G401 (cell line): ENCODE results near the gene RIIAD1. TPM values are rescaled to one million over a fixed set of nuclear protein-coding genes. Genes with fewer than 3 reads are reported as not detected.

ENCODE experiments used
- DNase-seq: peaks from one replicate; pipeline ENCODE4 v3.0.0-alpha.2; 2015; ENCODE audit warnings: low spot score
- in situ Hi-C: cut with HindIII; loops from 2 replicates; pipeline ENCODE4 v1.10.0; 2016; ENCODE audit warnings: low sequenced_read_pairs, mixed read lengths
- total RNA-seq: library from RNA; depleted of rRNA; stranded (reverse); fragments of >200 nt; shearing (Covaris generic); gene quantifications from 2 replicates; pipeline ENCODE4 v1.2.3, GENCODE V29; 2014

RIIAD1 gene
- total RNA-seq, 1 experiment from 2014 or later = not detected

GRCh38 chr1:151708891-151709290 is 12.4 kb upstream of the RIIAD1 start:
- in situ Hi-C loops = no loop called here
- DNase-seq = no peak

GRCh38 chr1:151710187-151710840 is 11.0 kb upstream of the RIIAD1 start:
- in situ Hi-C loops = no loop called here
- DNase-seq = peak; percentile 92

GRCh38 chr1:151711044-151711800 is 10.1 kb upstream of the RIIAD1 start:
- in situ Hi-C loops = no loop called here
- peak; percentile 78 for DNase-seq

DNA sequence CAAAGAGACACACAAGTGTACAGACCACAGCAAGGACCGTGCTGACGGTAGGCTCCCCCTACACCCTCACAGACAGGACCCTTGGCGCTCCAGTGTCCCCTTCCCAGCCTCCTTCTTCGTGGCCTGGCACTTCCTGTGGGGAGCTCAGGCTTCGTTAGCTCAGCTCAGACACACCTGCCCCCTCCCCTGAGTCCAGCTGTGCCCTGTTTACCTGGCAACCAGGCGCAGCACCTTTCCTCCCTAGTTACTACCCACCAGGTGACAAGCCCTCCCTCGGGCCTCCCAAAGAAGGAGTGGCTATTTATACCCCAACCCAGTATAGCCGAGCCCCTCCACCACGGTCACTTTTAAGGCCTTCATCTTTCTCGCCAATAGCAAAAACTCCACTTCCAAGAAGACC is 9.4 kb upstream of the RIIAD1 start:
- DNase-seq = no peak
- in situ Hi-C loops = no loop called here

DNA sequence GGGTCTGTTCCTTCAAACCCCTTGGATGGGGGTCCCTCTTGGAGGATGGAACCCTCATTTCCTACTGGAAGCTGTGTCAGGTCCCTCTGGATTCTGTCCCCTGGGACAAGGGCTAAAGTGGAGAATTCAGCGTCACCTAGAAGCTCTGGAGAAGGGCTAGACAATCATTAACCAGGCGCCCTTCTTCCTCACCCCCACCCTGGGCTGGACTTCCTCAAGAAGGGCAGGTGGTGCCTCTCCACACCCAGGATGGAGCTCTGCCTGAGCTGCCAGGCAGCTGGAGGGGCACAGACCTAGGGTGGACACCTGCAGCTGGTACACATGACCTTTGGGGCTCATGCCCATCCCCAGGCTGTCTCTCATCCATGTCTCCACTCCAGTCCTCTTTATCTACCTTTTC is 8.3 kb upstream of the RIIAD1 start:
- no peak for DNase-seq
- in situ Hi-C loops = no loop called here

DNA sequence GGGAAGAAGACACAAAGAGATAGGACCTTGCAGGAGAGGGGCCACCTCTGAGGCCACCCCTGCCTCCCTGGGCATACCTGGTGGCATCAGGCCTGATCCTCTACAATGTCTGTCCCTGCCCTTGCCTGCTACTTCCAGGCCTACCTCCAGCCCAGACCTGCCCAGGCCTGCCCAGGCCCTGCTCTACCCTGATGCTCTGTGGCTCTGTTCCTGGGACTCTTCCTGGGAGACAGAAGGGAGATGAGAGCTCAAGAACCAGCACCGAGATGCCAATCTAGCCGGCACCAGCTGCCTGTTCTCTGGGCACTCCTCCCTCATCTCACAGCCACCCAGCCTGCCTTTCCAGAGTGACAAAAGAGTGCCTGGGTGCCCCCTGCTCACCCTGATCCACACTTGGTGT is 7.4 kb upstream of the RIIAD1 start:
- in situ Hi-C loops = no loop called here
- DNase-seq = no peak

GRCh38 chr1:151714820-151715725 is 6.2 kb upstream of the RIIAD1 start:
- no peak for DNase-seq
- in situ Hi-C loops = no loop called here

DNA sequence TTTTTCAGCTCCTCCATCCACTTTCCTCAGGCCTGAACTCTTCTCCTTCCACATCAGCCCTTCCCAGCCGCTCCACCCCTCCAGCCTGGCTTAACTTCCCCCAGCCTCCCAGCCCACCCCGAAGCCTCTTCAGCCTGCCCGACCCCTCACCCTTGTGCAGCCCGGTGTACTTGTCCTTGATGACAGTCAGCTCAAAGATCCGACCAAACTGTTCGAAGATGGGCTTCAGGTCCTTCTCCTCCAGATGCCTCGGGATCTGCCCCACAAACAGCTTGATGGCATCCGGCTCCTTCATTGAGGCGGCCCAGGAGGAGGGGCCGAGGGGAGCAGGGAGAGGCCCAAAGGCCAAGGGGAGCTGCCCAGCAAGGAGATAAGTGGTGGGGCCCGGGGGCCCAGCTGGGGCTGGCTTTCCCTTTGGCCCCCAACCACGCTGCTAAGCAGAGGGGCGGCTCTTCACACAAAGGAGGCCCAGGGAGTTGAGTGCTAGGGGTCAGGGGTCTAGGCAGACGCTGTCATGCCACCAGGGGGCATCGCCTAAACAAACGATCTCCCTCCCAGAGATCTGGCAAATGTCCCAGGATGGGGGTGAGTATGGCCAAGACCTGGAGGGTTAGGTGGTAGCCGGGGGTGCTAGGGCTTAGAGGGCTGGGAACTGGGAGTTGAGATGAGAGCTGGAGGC is 5.5 kb upstream of the RIIAD1 start:
- in situ Hi-C loops = no loop called here
- peak; percentile 59 for DNase-seq

- in situ Hi-C loops = no loop called here
- no peak for DNase-seq
Measured at GRCh38 chr1:151716405-151716762, 4.9 kb upstream of the RIIAD1 start.

GRCh38 chr1:151716771-151717631 is 4.3 kb upstream of the RIIAD1 start, which contains the start of gene CELF3:
CELF3 (minus strand) TSS chr1:151716803; CDS start chr1:151716020, 783 bp downstream.
- in situ Hi-C loops = no loop called here
- DNase-seq = peak; percentile 99

- peak; percentile 46 for DNase-seq
- in situ Hi-C loops = no loop called here
Measured at GRCh38 chr1:151718011-151718431, 3.3 kb upstream of the RIIAD1 start.

- in situ Hi-C loops = no loop called here
- no peak for DNase-seq
Measured at GRCh38 chr1:151718666-151719065, 2.7 kb upstream of the RIIAD1 start.

- no peak for DNase-seq
- in situ Hi-C loops = no loop called here
Measured at GRCh38 chr1:151720125-151720524, 1.2 kb upstream of the RIIAD1 start.

GRCh38 chr1:151720554-151720953 is 768 bp upstream of the RIIAD1 start:
- DNase-seq = peak; percentile 55
- in situ Hi-C loops = no loop called here

DNA sequence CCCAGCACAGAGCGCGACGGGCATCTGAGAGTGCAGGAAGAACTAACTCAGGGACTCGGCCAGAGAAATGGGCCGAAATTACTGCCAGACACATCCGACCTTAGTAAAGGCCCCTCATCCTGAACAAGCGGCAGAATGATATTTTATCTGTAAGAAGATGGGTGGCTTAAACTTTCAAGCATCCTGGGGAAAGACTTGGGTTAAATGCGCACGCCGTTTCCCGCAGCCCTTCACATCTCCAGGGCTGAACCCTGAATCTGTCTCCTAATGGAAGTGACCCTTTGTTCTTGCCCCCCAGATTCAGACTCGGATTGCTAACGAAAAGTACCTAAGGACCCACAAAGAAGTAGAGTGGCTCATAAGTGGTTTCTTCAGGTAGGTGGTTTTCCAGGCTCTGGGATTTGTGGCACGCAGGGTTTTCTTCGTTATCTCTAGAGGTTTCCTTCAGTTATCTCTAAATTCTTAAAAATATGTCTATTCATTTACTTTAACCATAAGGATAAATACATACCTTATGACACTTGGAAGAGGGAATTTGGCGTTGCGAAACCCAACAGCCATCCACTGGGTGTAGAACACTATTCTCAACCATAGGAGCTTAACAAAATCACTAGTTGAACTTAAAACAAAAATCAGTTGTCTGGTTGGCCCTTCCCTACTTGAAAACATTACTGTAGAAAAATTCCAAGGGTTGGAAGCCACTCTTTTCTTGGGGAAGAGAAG is 627 bp downstream of the RIIAD1 start:
- in situ Hi-C loops = no loop called here
- no peak for DNase-seq

DNA sequence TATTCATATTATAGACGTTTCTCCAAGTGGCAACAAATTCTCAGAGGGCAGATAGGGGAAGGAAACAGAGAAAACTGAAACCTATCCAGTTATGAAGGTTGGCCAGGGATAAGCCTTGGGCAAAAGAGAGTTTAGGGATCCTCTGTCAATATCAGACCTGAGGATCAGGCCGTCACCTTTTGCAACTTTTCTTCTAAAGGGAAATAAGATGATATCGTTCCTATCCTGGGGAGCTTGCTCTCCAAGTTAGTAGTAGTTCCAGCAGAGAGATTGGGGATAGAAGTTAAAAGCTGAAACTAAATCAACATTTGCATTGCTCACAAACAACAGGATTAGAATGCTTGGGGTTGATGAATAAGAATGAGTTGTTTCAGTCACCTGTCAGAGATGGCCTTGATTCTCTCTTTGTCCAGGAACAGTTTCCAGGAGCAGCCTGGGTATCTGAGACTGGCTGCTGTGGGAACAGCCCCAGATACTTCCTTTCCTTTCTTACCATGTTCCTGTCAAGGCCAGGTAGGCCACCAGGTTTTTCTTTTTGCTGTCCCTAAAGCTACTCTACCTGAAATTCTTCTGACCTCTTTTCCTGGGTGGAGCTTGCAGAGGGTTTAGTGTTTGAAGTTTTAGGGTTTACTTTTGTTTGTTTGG is 2.5 kb downstream of the RIIAD1 start:
- in situ Hi-C loops = no loop called here
- no peak for DNase-seq
